HepG2 (cell line): ENCODE measurements around the gene RIPK1. TPM values are rescaled to one million over a fixed set of nuclear protein-coding genes. Genes with fewer than 3 reads are reported as not detected.

Source experiments
- ATAC-seq: fragments of 200-7000 bp; cut with Tn5 transposase; 3 replicates; pipeline ENCODE4 v1.9.1; 2020; ENCODE audit warnings: mild to moderate bottlenecking, moderate library complexity
- BruUV-seq: library from RNA; stranded (reverse); fragments of 400-500 nt; replicated peaks from 2 replicates; lab custom pipeline; 2021; lab: Mats Ljungman, UMichigan
- CTCF ChIA-PET: fragments of 300-600 bp; formaldehyde crosslinking; extraction: SDS; loops from one replicate; lab custom pipeline; 2021; ENCODE audit warnings: low total read pairs, inconsistent platforms, low intra/inter-chr PET ratio; lab: Yijun Ruan, JAX
- POLR2A ChIA-PET: fragments of 350-600 bp; sonication (Branson Sonifier 250); formaldehyde crosslinking; loops from one replicate; lab custom pipeline; 2020; ENCODE audit warnings: antibody characterized with exemption, inconsistent platforms; lab: Yijun Ruan, JAX
- DNase-seq: peaks from one replicate; pipeline ENCODE4 v3.0.0-alpha.2; 2015; ENCODE audit warnings: low spot score
- FAIRE-seq: peaks from 3 replicates; lab custom pipeline; 2011; peaks lifted over from hg19 to GRCh38; lab: Jason Lieb, UNC
- H2AFZ ChIP-seq: one replicate; pipeline ENCODE4 v1.6.1; 2011; ENCODE audit warnings: low read length, inconsistent platforms
- H3K27ac ChIP-seq: fragments of 300-600 bp; 3 replicates; pipeline ENCODE4 v1.8.0; 2011; ENCODE audit warnings: mixed run types, mild to moderate bottlenecking, mixed read lengths, low read length, inconsistent platforms; ENCODE audit not compliant: insufficient read depth; ENCODE audit errors: extremely low read length
- H3K27me3 ChIP-seq, 2 experiments: fragments of 200-600 bp in 1 of 2; 2 replicates in 1 of 2; 3 replicates in 1 of 2; pipeline versions ENCODE4 v1.6.0 to v1.8.0; 2011; ENCODE audit warnings: low read length in 2 of 2, mild to moderate bottlenecking in 2 of 2, moderate library complexity in 2 of 2, inconsistent platforms in 1 of 2; ENCODE audit not compliant: insufficient read depth in 2 of 2, control insufficient read depth in 1 of 2
- H3K36me3 ChIP-seq, 2 experiments: fragments of 200-600 bp in 1 of 2; replicated peaks in 1 of 2; 2 replicates in 1 of 2; 3 replicates in 1 of 2; pipeline versions ENCODE4 v1.5.1 to v1.8.0; 2011; ENCODE audit warnings: low read length in 2 of 2, inconsistent platforms in 1 of 2; ENCODE audit not compliant: insufficient read depth in 2 of 2, control insufficient read depth in 1 of 2
- H3K4me1 ChIP-seq: 2 replicates; pipeline ENCODE4 v1.5.1; 2012; ENCODE audit warnings: low read length, inconsistent platforms; ENCODE audit not compliant: insufficient read depth
- H3K4me2 ChIP-seq: 2 replicates; pipeline ENCODE4 v1.6.0; 2011; ENCODE audit warnings: low read depth, low read length, inconsistent platforms
- H3K4me3 ChIP-seq, 3 experiments: fragments of 200-600 bp in 1 of 3; sonication (generic), shearing (Covaris generic) in 1 of 3; replicated peaks in 1 of 3; 2 replicates each; pipeline ENCODE4 v1.5.1; 2011 to 2016; ENCODE audit warnings: low read length in 3 of 3, inconsistent platforms in 2 of 3, low read depth in 2 of 3, mild to moderate bottlenecking in 2 of 3, control low read depth in 1 of 3, mixed read lengths in 1 of 3; ENCODE audit not compliant: insufficient read depth in 1 of 3
- H3K79me2 ChIP-seq: one replicate; pipeline ENCODE4 v1.6.1; 2011; ENCODE audit warnings: low read length, inconsistent platforms; ENCODE audit not compliant: insufficient read depth
- H3K9ac ChIP-seq: 2 replicates; pipeline ENCODE4 v1.6.0; 2011; ENCODE audit warnings: mild to moderate bottlenecking, low read depth, low read length, inconsistent platforms; ENCODE audit not compliant: insufficient read depth
- H3K9me3 ChIP-seq: 2 replicates; pipeline ENCODE4 v1.5.1; 2012; ENCODE audit warnings: mild to moderate bottlenecking, low read length
- H4K20me1 ChIP-seq: 2 replicates; pipeline ENCODE4 v1.6.0; 2011; ENCODE audit warnings: inconsistent platforms, mild to moderate bottlenecking, low read length, moderate library complexity; ENCODE audit not compliant: insufficient read depth
- CBX1 ChIP-seq: IDR thresholded peaks from one replicate; pipeline ENCODE4 v1.6.1; 2016; ENCODE audit warnings: antibody characterized with exemption, low read depth
- CREB1 ChIP-seq, 2 experiments: fragments of 450-650 bp in 1 of 2; IDR thresholded peaks; 2 replicates each; pipeline ENCODE4 v1.6.1; 2016 to 2017; ENCODE audit warnings: control low read depth in 1 of 2, mild to moderate bottlenecking in 1 of 2, missing compliant biosample characterization in 1 of 2, missing genetic modification characterization in 1 of 2
- FOXM1 ChIP-seq: sonication (generic); formaldehyde crosslinking; IDR thresholded peaks from 2 replicates; pipeline ENCODE4 v1.5.0; 2020; ENCODE audit warnings: missing genetic modification reagents
- HOXA5 ChIP-seq: sonication (generic); formaldehyde crosslinking; IDR thresholded peaks from 2 replicates; pipeline ENCODE4 v1.4.0; 2020; ENCODE audit warnings: missing genetic modification reagents
- MIXL1 ChIP-seq: IDR thresholded peaks from 2 replicates; pipeline ENCODE4 v1.6.1; 2016
- MLX ChIP-seq: IDR thresholded peaks from 2 replicates; pipeline ENCODE4 v1.6.1; 2016
- NBN ChIP-seq: fragments of 450-650 bp; conservative IDR thresholded peaks from 2 replicates; pipeline ENCODE4 v1.6.1; 2017
- NPAS2 ChIP-seq: sonication (generic); formaldehyde crosslinking; IDR thresholded peaks from 2 replicates; pipeline ENCODE4 v1.8.0; 2022; ENCODE audit warnings: mild to moderate bottlenecking, missing genetic modification reagents, borderline replicate concordance
- NR2F1 ChIP-seq, 2 experiments: fragments of 450-650 bp in 1 of 2; formaldehyde crosslinking in 1 of 2; IDR thresholded peaks; 2 replicates each; pipeline versions ENCODE4 v1.5.0 to v1.6.1; 2016 to 2020; ENCODE audit warnings: mild to moderate bottlenecking in 1 of 2, missing compliant biosample characterization in 1 of 2, missing genetic modification reagents in 1 of 2, moderate library complexity in 1 of 2
- PAF1 ChIP-seq: IDR thresholded peaks from 2 replicates; pipeline ENCODE4 v1.6.1; 2016; ENCODE audit warnings: missing genetic modification reagents, missing compliant biosample characterization
- PCBP1 ChIP-seq: fragments of 200-400 bp; formaldehyde crosslinking; IDR thresholded peaks from 2 replicates; pipeline ENCODE4 v1.6.1; 2017; ENCODE audit warnings: mild to moderate bottlenecking, low read depth, low read length, borderline replicate concordance
- ZFY ChIP-seq: sonication (generic); formaldehyde crosslinking; IDR thresholded peaks from 2 replicates; pipeline ENCODE4 v1.4.0; 2020; ENCODE audit warnings: missing genetic modification reagents
- ZNF232 ChIP-seq: sonication (generic); formaldehyde crosslinking; IDR thresholded peaks from 2 replicates; pipeline ENCODE4 v1.4.0; 2020; ENCODE audit warnings: missing genetic modification reagents, borderline replicate concordance
- ZNF280D ChIP-seq: sonication (generic); formaldehyde crosslinking; IDR thresholded peaks from 2 replicates; pipeline ENCODE4 v1.5.1; 2020; ENCODE audit warnings: mild to moderate bottlenecking, missing genetic modification reagents
- ZNF549 ChIP-seq: sonication (generic); formaldehyde crosslinking; IDR thresholded peaks from 2 replicates; pipeline ENCODE4 v1.5.0; 2020; ENCODE audit warnings: missing genetic modification reagents
- WGBS: methylation state at CpG from one replicate; pipeline ENCODE4 v1.1.6; 2017; ENCODE audit warnings: low lambda C conversion rate; 5-methylcytosine and 5-hydroxymethylcytosine counted together
- in situ Hi-C: cut with HindIII; loops from 2 replicates; pipeline ENCODE4 v1.10.0; 2017; ENCODE audit warnings: low pct_unique_long_range_greater_than_20kb; ENCODE audit not compliant: extremely low pct_ligation_motif_present
- intact Hi-C: fragments of 100-400 bp; cut with micrococcal nuclease; formaldehyde crosslinking; loops from one replicate; pipeline ENCODE4 v1.10.0; 2022; ENCODE audit not compliant: unreplicated experiment
- polyA plus RNA-seq, 8 experiments: library from polyadenylated mRNA; depleted of rRNA in 3 of 8; stranded (reverse) in 7 of 8; unstranded in 1 of 8; fragments of >200 nt; fragmentation: Illumina TruSeq in 4 of 8; extraction: Trizol in 4 of 8; gene quantifications; 2 replicates each; pipeline versions ENCODE4 v1.2.1 to v1.2.3, GENCODE V29; 2011 to 2016; ENCODE audit warnings: low read depth in 4 of 8, missing spikeins in 1 of 8, mixed read lengths in 1 of 8; ENCODE audit not compliant: insufficient read depth in 1 of 8
- total RNA-seq, 5 experiments: library from RNA; depleted of rRNA; stranded (reverse); fragments of >200 nt; fragmentation: Illumina TruSeq; extraction: Trizol; gene quantifications; 2 replicates each; pipeline ENCODE4 v1.2.3, GENCODE V29; 2016; ENCODE audit warnings: low read depth in 1 of 5
- TF ChIP-seq, protein P1 (sequence below): sonication (generic); formaldehyde crosslinking; IDR thresholded peaks from 2 replicates; pipeline ENCODE4 v1.9.0; 2022; ENCODE audit warnings: low read depth, missing genetic modification reagents

RIPK1 gene
- total and polyA plus RNA-seq, 2 of the 13 experiments (the other 11 are each of a cell fraction or from before 2014, with no cell fraction given): 9.0 to 10.3 TPM

GRCh38 chr6:3157131-3157933 lies 89.0 kb downstream of the RIPK1 start, which contains the start of gene TUBB2A:
Gene TUBB2A (minus strand): TSS chr6:3157544. CDS start chr6:3157463, 81 bp downstream.
- H3K4me1 ChIP-seq: peaks cover 45% of the 10 kb centered on the region
- FAIRE-seq: no peak
- ATAC-seq: peak; percentile 78
- intact Hi-C loops (loop anchor here (2.0 kb wide), 1 partner anchor 19 kb away; no protein-coding TSS in a partner anchor), in situ Hi-C loops (no loop called here)
- BruUV-seq: no TSS peak
- peak within 1 kb of the TSS; percentile 63 to 91 (median 70) for H3K4me3 ChIP-seq
- H3K79me2 ChIP-seq: peaks cover 5% of the 10 kb centered on the region
- no peaks in the 10 kb centered on the region for H4K20me1 ChIP-seq
- no peaks in the 10 kb centered on the region for H3K27me3 ChIP-seq
- H3K27ac ChIP-seq: peak within 1 kb of the TSS; percentile 57
- CTCF ChIA-PET: interaction anchor here (0.8 to 1.9 kb wide), 2 partner anchors 31 to 94 kb away, joined by 3 to 12 read pairs; no protein-coding TSS in a partner anchor
- peaks cover 4 to 18% of the 10 kb centered on the region in 2 experiments; a peak in 4 of 5 replicates for H3K36me3 ChIP-seq
- POLR2A ChIA-PET: interaction anchor here (0.6 to 3.6 kb wide), 19 partner anchors 10 to 640 kb away, joined by 3 to 23 read pairs (median 4); partner anchors contain the start of gene BPHL
- peak within 1 kb of the TSS; percentile 94 for H3K4me2 ChIP-seq
- DNase-seq: peak; percentile 56
- H3K9me3 ChIP-seq: no peaks in the 10 kb centered on the region
- WGBS: 0% methylated on average over 2 of the region's 95 CpGs
- H3K9ac ChIP-seq: peak within 1 kb of the TSS; percentile 83
- H2AFZ ChIP-seq: no peak within 1 kb of the TSS
- TF ChIP-seq ZNF549 (CRISPR knock-in tag) (peak; percentile 57), FOXM1 (CRISPR knock-in tag) (0 out of 2 replicates have a peak, but pooled peaks have one; percentile 23), NPAS2 (CRISPR knock-in tag) (no peak), CBX1 (peak; percentile 90), ZFY (peak; percentile 85), PAF1 (CRISPR knock-in tag) (no peak), HOXA5 (peak; percentile 79; the same call in 1 of the 2 replicates), NBN (no peak), CREB1 (IDR thresholded peaks at IDR 0.05) (peak; percentile 99), CREB1 (CRISPR knock-in tag; IDR thresholded peaks at IDR 0.05) (no peak), NR2F1 (CRISPR knock-in tag; IDR thresholded peaks at IDR 0.05) (no peak), ZNF232 (CRISPR knock-in tag) (peak; percentile 76; the same call in 1 of the 2 replicates), PCBP1 (no peak), ZNF280D (no peak), MLX (0 out of 2 replicates have a peak, but pooled peaks have one; percentile 12), MIXL1 (CRISPR knock-in tag) (no peak)
- TF ChIP-seq, protein P1, sequence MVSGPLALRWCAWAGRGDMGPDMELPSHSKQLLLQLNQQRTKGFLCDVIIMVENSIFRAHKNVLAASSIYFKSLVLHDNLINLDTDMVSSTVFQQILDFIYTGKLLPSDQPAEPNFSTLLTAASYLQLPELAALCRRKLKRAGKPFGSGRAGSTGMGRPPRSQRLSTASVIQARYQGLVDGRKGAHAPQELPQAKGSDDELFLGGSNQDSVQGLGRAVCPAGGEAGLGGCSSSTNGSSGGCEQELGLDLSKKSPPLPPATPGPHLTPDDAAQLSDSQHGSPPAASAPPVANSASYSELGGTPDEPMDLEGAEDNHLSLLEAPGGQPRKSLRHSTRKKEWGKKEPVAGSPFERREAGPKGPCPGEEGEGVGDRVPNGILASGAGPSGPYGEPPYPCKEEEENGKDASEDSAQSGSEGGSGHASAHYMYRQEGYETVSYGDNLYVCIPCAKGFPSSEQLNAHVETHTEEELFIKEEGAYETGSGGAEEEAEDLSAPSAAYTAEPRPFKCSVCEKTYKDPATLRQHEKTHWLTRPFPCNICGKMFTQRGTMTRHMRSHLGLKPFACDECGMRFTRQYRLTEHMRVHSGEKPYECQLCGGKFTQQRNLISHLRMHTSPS: no peak; the same call in 1 of the 2 replicates
